H1 (cell line): ENCODE results near the gene DLK2.

Experiments used
- CBX5 ChIP-seq: fragments of 300-800, 300-1000 bp; sonication (generic); IDR thresholded peaks from 2 replicates; pipeline ENCODE4 v1.7.1; 2016; ENCODE audit warnings: antibody characterized with exemption, low read length, low read depth
- CTCF ChIP-seq, 3 experiments: IDR thresholded peaks; 1 replicate in 2 of 3; 2 replicates in 1 of 3; pipeline versions ENCODE4 v1.5.1 to v1.6.1; 2011; ENCODE audit warnings: low read length in 3 of 3, mild to moderate bottlenecking in 3 of 3, inconsistent platforms in 2 of 3, low read depth in 1 of 3, moderate library complexity in 1 of 3; ENCODE audit not compliant: insufficient read depth in 1 of 3; ENCODE audit errors: control extremely low read depth in 1 of 3
- EZH2 ChIP-seq: fragments of 200-600 bp; sonication (generic); IDR thresholded peaks from 2 replicates; pipeline ENCODE4 v1.7.1; 2012; ENCODE audit warnings: low read depth, mild to moderate bottlenecking, moderate library complexity, low read length, inconsistent platforms; ENCODE audit not compliant: severe bottlenecking
- JUN ChIP-seq: IDR thresholded peaks from 2 replicates; pipeline ENCODE4 v1.6.1; 2011; ENCODE audit warnings: low read depth, mild to moderate bottlenecking, improper control_type of control experiment, low read length
- POLR2A ChIP-seq, 2 experiments: IDR thresholded peaks; 1 replicate in 1 of 2; 2 replicates in 1 of 2; pipeline ENCODE4 v1.6.1; 2011; ENCODE audit warnings: low read depth in 2 of 2, low read length in 2 of 2, mild to moderate bottlenecking in 2 of 2; ENCODE audit errors: control extremely low read depth in 1 of 2
- RXRA ChIP-seq: IDR thresholded peaks from 2 replicates; pipeline ENCODE4 v1.6.1; 2011; ENCODE audit warnings: low read depth, mild to moderate bottlenecking, low read length, moderate library complexity; ENCODE audit not compliant: insufficient read depth
- SAP30 ChIP-seq: fragments of 300-600 bp; sonication (generic); IDR thresholded peaks from 2 replicates; pipeline ENCODE4 v1.7.1; 2012; ENCODE audit warnings: low read length, moderate library complexity, mild to moderate bottlenecking, inconsistent platforms; ENCODE audit not compliant: insufficient read depth, insufficient replicate concordance
- TCF12 ChIP-seq: IDR thresholded peaks from 2 replicates; pipeline ENCODE4 v1.6.1; 2011; ENCODE audit warnings: low read depth, mild to moderate bottlenecking, low read length
- USF2 ChIP-seq: IDR thresholded peaks from 2 replicates; pipeline ENCODE4 v1.6.1; 2011; ENCODE audit warnings: low read length, improper control_type of control experiment

GRCh38 chr6:43497129-43497396 is 41.7 kb upstream of the DLK2 start:
- TF ChIP-seq TCF12: no peak
- no peak for TF ChIP-seq POLR2A (IDR thresholded peaks at IDR 0.05; ENCODE audit: control extremely low read depth in 1 of 2, low read depth in 2 of 2, low read length in 2 of 2)
- no peak for TF ChIP-seq CTCF (IDR thresholded peaks at IDR 0.05; ENCODE audit: control extremely low read depth in 1 of 3, insufficient read depth in 1 of 3, low read depth in 1 of 3, low read length in 3 of 3)
- TF ChIP-seq JUN: no peak
- no peak for TF ChIP-seq SAP30
- no peak for TF ChIP-seq USF2
- no peak for TF ChIP-seq EZH2
- TF ChIP-seq CBX5: no peak
- TF ChIP-seq RXRA: no peak
